Neural progenitor cell (in vitro differentiated cells): ENCODE data around the gene C10orf62.

ENCODE experiments used
- CTCF ChIP-seq: fragments of 200-600 bp; sonication (generic); IDR thresholded peaks from 2 replicates; pipeline ENCODE4 v1.5.1; 2017; ENCODE audit warnings: antibody characterized with exemption, mild to moderate bottlenecking
- EZH2 ChIP-seq: fragments of 200-600 bp; sonication (generic); IDR thresholded peaks from 2 replicates; pipeline ENCODE4 v1.6.1; 2017; ENCODE audit warnings: antibody characterized with exemption, mild to moderate bottlenecking, moderate library complexity
- EZH2phosphoT487 ChIP-seq: fragments of 200-600 bp; sonication (generic); IDR thresholded peaks from 2 replicates; pipeline ENCODE4 v1.6.1; 2017; ENCODE audit warnings: antibody characterized with exemption

- TF ChIP-seq CTCF = no peak
- TF ChIP-seq EZH2 = no peak
- no peak for TF ChIP-seq EZH2phosphoT487
Measured at GRCh38 chr10:97601268-97602215, 12.0 kb downstream of the C10orf62 start.
